Type B pancreatic cell (in vitro differentiated cells): ENCODE data around the gene SNN. TPM values are rescaled to one million over a fixed set of nuclear protein-coding genes. Genes with fewer than 3 reads are reported as not detected.

Experiments
- DNase-seq: peaks from one replicate; pipeline ENCODE4 v3.0.0; 2021; ENCODE audit warnings: mixed read lengths; ENCODE audit not compliant: unreplicated experiment; ENCODE audit errors: extremely low spot score
- H3K27ac Mint-ChIP-seq: 2 replicates; pipeline ENCODE4 v1.8.0; 2021; ENCODE audit warnings: mild to moderate bottlenecking, mixed read lengths
- H3K27me3 Mint-ChIP-seq: 2 replicates; pipeline ENCODE4 v1.8.0; 2021; ENCODE audit warnings: mixed read lengths
- H3K36me3 Mint-ChIP-seq: 2 replicates; pipeline ENCODE4 v1.8.0; 2021; ENCODE audit warnings: mixed read lengths
- H3K4me1 Mint-ChIP-seq: one replicate; pipeline ENCODE4 v1.8.0; 2021; ENCODE audit warnings: mixed read lengths; ENCODE audit not compliant: unreplicated experiment
- H3K4me3 Mint-ChIP-seq: 2 replicates; pipeline ENCODE4 v1.8.0; 2021; ENCODE audit warnings: mild to moderate bottlenecking, mixed read lengths
- H3K9me3 Mint-ChIP-seq: 2 replicates; pipeline ENCODE4 v1.8.0; 2021; ENCODE audit warnings: mixed read lengths
- CTCF ChIP-seq: fragments of 200-600 bp; sonication (generic); conservative IDR thresholded peaks from 2 replicates; pipeline ENCODE4 v1.5.0; 2021; ENCODE audit warnings: antibody characterized with exemption, mild to moderate bottlenecking
- total RNA-seq: library from RNA; stranded (reverse); gene quantifications from 2 replicates; pipeline ENCODE4 v1.2.1, GENCODE V29; 2021; ENCODE audit warnings: low replicate concordance

The SNN gene
- total RNA-seq, 1 donor from 2014 or later, result 44.0 TPM

- no peaks in the 10 kb centered on the region for H3K9me3 Mint-ChIP-seq
- no peak overlapping the region for H3K27ac Mint-ChIP-seq
- TF ChIP-seq CTCF, result no peak
- DNase-seq, result no peak
- peaks cover 13% of the 10 kb centered on the region for H3K4me1 Mint-ChIP-seq
- no peaks in the 10 kb centered on the region for H3K27me3 Mint-ChIP-seq
- H3K36me3 Mint-ChIP-seq, result peaks cover 13% of the 10 kb centered on the region
- H3K4me3 Mint-ChIP-seq, result no peak overlapping the region
These were observed 10.0 kb downstream of the SNN start for GRCh38 chr16:11677959-11678881.

- no peaks in the 10 kb centered on the region for H3K27me3 Mint-ChIP-seq
- peaks cover 13% of the 10 kb centered on the region for H3K36me3 Mint-ChIP-seq
- TF ChIP-seq CTCF, result no peak
- H3K9me3 Mint-ChIP-seq, result no peaks in the 10 kb centered on the region
- no peak overlapping the region for H3K27ac Mint-ChIP-seq
- H3K4me1 Mint-ChIP-seq, result peaks cover 13% of the 10 kb centered on the region
- DNase-seq, result no peak
- no peak overlapping the region for H3K4me3 Mint-ChIP-seq
These were observed 11.0 kb downstream of the SNN start for GRCh38 chr16:11679250-11679649.

DNA sequence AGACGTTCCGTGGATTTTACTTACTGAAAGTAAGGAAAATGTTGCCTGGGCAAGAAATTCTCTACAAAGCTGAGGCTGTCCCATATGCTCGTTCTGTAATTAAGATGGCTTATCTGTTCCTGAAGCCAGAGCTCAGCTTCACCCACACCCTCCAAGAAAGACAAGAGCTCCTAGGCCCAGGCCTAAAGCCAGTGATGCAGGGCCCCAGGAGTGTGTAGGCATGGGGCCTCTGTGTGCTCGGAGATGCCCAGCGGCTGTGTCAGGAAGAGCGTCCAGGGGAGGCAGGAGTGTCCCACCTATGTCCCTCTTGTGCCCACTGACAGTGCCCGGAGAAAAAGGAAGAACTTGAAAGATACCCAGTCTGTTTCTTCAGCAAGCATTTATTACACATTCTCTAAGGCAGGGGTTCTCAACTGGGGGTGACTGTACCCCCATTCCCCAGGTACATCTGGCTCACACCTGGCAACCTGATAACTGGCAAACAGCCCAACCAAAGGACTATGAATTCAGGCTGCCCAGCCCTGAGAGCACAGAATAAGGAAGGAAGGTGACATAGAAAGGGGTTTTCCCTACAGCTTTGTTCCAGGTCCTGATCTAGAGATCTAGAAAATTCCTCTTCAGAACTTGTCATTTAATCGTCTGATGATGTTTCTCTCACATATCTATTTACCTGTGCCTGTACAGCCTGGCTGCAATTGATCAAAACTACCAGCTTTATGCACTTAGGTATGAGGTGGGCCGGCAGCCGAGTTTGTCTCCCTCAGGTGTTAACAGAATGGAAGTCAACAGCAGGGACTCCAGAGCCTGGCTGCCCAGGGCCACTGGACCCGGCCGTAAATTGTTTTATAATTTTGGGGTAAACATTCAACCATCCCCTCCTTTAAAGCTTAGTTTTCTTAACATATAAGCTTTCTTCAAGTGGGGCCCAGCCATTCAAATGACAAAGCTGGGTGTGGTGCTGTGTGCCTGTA is 12.0 kb downstream of the SNN start:
- TF ChIP-seq CTCF, result no peak
- H3K4me1 Mint-ChIP-seq, result peaks cover 9% of the 10 kb centered on the region
- no peak for DNase-seq
- H3K27ac Mint-ChIP-seq, result peak overlapping the region; percentile 18
- H3K4me3 Mint-ChIP-seq, result no peak overlapping the region
- H3K27me3 Mint-ChIP-seq, result no peaks in the 10 kb centered on the region
- no peaks in the 10 kb centered on the region for H3K9me3 Mint-ChIP-seq
- peaks cover 18% of the 10 kb centered on the region for H3K36me3 Mint-ChIP-seq

- peaks cover 16% of the 10 kb centered on the region for H3K36me3 Mint-ChIP-seq
- H3K4me1 Mint-ChIP-seq, result peaks cover 5% of the 10 kb centered on the region
- H3K27ac Mint-ChIP-seq, result peak overlapping the region; percentile 46
- no peak overlapping the region for H3K4me3 Mint-ChIP-seq
- no peaks in the 10 kb centered on the region for H3K9me3 Mint-ChIP-seq
- no peaks in the 10 kb centered on the region for H3K27me3 Mint-ChIP-seq
- TF ChIP-seq CTCF, result no peak
- DNase-seq, result no peak
These were observed 13.3 kb downstream of the SNN start for GRCh38 chr16:11681556-11681955.

- no peak for TF ChIP-seq CTCF
- Mint-ChIP-seq H3K9me3 (no peaks in the 10 kb centered on the region), H3K27me3 (no peaks in the 10 kb centered on the region), H3K27ac (no peak overlapping the region), H3K4me3 (no peak overlapping the region), H3K36me3 (peaks cover 16% of the 10 kb centered on the region), H3K4me1 (no peaks in the 10 kb centered on the region)
- no peak for DNase-seq
These were observed 13.9 kb downstream of the SNN start for GRCh38 chr16:11681976-11682654.
